Upper lobe of left lung (tissue), 6 donors: ENCODE data around the gene MOB2. TPM values are rescaled to one million over a fixed set of nuclear protein-coding genes. Genes with fewer than 3 reads are reported as not detected.

Experiments
- ATAC-seq, 2 donors: fragments of 200-7000 bp; cut with Tn5 transposase; one replicate each; pipeline ENCODE4 v1.9.1; 2022; ENCODE audit warnings: mild to moderate bottlenecking in 2 of 2, moderate library complexity in 2 of 2; ENCODE audit not compliant: low FRiP score in 2 of 2
- DNase-seq, 2 donors: peaks; one replicate each; pipeline ENCODE4 v3.0.0-alpha.2; 2019 to 2020
- H3K27ac ChIP-seq, 4 donors: fragments of 200-600 bp; sonication (generic); one replicate each; pipeline ENCODE4 v1.5.1; 2016 to 2019
- H3K27me3 ChIP-seq, 4 donors: fragments of 200-600 bp; sonication (generic); one replicate each; pipeline ENCODE4 v1.5.1; 2017 to 2019
- H3K36me3 ChIP-seq, 4 donors: fragments of 200-600 bp; sonication (generic); one replicate each; pipeline ENCODE4 v1.5.1; 2016 to 2019
- H3K4me1 ChIP-seq, 4 donors: fragments of 200-600 bp; sonication (generic); one replicate each; pipeline ENCODE4 v1.5.1; 2018 to 2019
- H3K4me3 ChIP-seq, 4 donors: fragments of 200-600 bp; sonication (generic); one replicate each; pipeline ENCODE4 v1.5.1; 2017 to 2019; ENCODE audit warnings: mild to moderate bottlenecking in 2 of 4, moderate library complexity in 1 of 4
- H3K9me3 ChIP-seq, 4 donors: fragments of 200-600 bp; sonication (generic); one replicate each; pipeline ENCODE4 v1.5.1; 2018 to 2019
- EP300 ChIP-seq, 4 donors: sonication (generic); formaldehyde crosslinking; IDR thresholded peaks; one replicate each; pipeline ENCODE4 v1.5.1; 2017; ENCODE audit warnings: antibody characterized with exemption in 4 of 4, control low read depth in 2 of 4
- POLR2A ChIP-seq, 4 donors: fragments of 450-650 bp; IDR thresholded peaks; one replicate each; pipeline ENCODE4 v1.5.1; 2016 to 2017; ENCODE audit warnings: antibody characterized with exemption in 4 of 4, mild to moderate bottlenecking in 2 of 4
- POLR2AphosphoS5 ChIP-seq, 2 donors: sonication (generic); formaldehyde crosslinking; IDR thresholded peaks; one replicate each; pipeline ENCODE4 v1.5.1; 2017; ENCODE audit warnings: antibody characterized with exemption in 2 of 2
- WGBS, 2 donors: methylation state at CpG; one replicate each; pipeline ENCODE4 v1.1.5; 2017 to 2018; 5-methylcytosine and 5-hydroxymethylcytosine counted together
- total RNA-seq, 6 donors: library from RNA; depleted of rRNA in 4 of 6; stranded (reverse); fragments of >200 nt in 4 of 6; gene quantifications; one replicate each; pipeline versions ENCODE4 v1.1.0 to v1.2.1, GENCODE V29; 2016 to 2021
- TF ChIP-seq, protein P1 (sequence below), 6 experiments: fragments of 450-650 bp in 4 of 6; fragments of 200-600 bp in 2 of 6; sonication (generic) in 2 of 6; IDR thresholded peaks; one replicate each; pipeline ENCODE4 v1.5.1; 2016 to 2019; ENCODE audit warnings: antibody characterized with exemption in 6 of 6
- donor health status: DM: no; HTN: no; CAD: no; lungs with moderate emphysema.
- donor health status: DM: no; HTN: yes; CAD: no; lungs with severe emphysema.

The MOB2 gene
- total RNA-seq, 6 donors from 2014 or later: 34.7 to 72.3 (median 49.5) TPM

DNA sequence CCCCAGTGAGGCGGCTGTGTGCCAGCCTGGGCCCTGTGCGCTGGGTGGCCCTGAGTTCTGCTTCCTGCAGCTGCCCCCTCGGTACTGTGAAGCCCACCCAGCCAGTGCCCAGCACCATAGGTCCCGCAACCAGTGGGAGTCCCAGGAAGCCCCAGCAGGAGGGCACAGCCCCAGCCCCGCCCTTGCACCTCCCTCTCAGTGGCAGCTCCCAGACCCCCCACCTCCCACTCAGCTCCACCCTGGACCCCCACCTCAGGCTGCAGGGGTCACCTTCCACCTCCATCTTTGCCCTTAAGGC lies 30.9 kb downstream of the MOB2 start:
- Histone ChIP-seq H3K27me3 (no peaks in the 10 kb centered on the region), H3K9me3 (no peaks in the 10 kb centered on the region), H3K4me1 (peaks cover 19 to 34% (median 26%) of the 10 kb centered on the region in 4 donors), H3K4me3 (no peak overlapping the region), H3K27ac (no peak overlapping the region), H3K36me3 (no peaks in the 10 kb centered on the region)
- DNase-seq (peak in 1 of 2 donors; percentile 64), ATAC-seq (no peak)
- TF ChIP-seq EP300 (IDR thresholded peaks at IDR 0.05) (no peak), POLR2AphosphoS5 (IDR thresholded peaks at IDR 0.05) (no peak), POLR2A (IDR thresholded peaks at IDR 0.05) (no peak)
- TF ChIP-seq, protein P1, sequence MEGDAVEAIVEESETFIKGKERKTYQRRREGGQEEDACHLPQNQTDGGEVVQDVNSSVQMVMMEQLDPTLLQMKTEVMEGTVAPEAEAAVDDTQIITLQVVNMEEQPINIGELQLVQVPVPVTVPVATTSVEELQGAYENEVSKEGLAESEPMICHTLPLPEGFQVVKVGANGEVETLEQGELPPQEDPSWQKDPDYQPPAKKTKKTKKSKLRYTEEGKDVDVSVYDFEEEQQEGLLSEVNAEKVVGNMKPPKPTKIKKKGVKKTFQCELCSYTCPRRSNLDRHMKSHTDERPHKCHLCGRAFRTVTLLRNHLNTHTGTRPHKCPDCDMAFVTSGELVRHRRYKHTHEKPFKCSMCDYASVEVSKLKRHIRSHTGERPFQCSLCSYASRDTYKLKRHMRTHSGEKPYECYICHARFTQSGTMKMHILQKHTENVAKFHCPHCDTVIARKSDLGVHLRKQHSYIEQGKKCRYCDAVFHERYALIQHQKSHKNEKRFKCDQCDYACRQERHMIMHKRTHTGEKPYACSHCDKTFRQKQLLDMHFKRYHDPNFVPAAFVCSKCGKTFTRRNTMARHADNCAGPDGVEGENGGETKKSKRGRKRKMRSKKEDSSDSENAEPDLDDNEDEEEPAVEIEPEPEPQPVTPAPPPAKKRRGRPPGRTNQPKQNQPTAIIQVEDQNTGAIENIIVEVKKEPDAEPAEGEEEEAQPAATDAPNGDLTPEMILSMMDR (IDR thresholded peaks at IDR 0.05): no peak
- 80% methylated on average over 3 to 5 of the region's 5 CpGs for WGBS, 2 donors

DNA sequence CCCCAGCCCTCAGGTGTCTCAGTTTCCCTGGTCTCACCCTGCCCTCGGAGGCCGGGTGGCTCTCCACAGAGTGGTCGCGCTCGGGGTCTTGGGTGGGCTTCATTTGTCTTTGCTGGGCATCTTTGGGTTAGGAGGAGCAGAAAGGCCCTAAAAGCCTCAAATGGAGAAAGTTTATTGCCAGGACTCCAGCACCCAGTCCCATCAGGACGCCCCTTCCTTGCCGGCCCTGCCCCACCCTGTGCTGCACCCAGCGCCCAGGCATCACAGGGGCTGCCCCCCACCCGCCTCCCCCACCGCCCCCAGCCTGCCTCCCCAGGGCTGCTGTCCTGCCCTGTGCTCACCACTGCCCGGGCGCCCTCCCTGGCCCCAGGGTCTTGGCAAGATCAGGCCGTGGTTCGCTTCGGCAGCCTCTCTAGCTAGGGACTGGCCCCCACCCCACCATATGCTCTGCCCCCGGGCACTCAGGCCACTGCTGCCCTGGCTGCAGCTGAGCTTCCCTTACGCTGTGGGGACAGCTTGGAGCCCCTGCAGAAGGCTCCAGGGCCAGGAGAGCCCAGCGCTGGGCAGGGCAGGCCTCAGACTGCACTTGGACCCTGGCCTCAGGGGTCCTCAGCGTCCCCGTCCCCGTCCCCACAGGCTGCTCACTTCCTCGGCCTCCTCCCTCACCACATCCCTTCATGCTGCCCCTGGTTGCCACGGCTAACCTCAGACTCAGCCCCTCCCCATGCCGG lies 31.4 kb downstream of the MOB2 start:
- TF ChIP-seq, protein P1 (IDR thresholded peaks at IDR 0.05): no peak
- no peaks in the 10 kb centered on the region for H3K9me3 ChIP-seq
- ATAC-seq (no peak), DNase-seq (peak in 1 of 2 donors; percentile 59)
- H3K4me1 ChIP-seq: peaks cover 19 to 30% (median 22%) of the 10 kb centered on the region in 4 donors
- no peak overlapping the region for H3K4me3 ChIP-seq
- no peak overlapping the region for H3K27ac ChIP-seq
- WGBS, 2 donors: 64 to 67% methylated on average over 1 to 18 of the region's 24 CpGs
- H3K36me3 ChIP-seq: no peaks in the 10 kb centered on the region
- H3K27me3 ChIP-seq: no peaks in the 10 kb centered on the region

DNA sequence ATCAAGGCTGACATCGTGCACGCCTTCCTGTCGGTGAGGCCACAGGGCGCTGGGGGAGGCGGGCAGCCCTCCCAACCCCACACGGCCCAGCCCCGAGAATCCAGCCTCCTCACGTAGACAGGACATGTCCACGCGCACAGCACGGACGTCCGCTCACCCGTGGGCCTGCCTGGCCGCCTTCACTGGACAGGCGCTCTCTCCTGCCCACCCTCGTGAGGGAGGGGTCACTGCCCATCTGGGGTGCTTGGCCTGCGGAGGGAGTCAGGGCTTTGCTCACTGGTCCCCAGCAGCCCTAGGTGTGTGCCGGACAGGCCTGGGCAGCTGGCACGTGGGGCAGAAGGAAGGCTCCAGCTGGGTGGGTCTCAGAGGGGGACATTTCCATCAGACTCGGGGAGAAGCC lies 32.0 kb downstream of the MOB2 start:
- ATAC-seq (no peak), DNase-seq (peak in 1 of 2 donors; percentile 78)
- peaks cover 15 to 23% (median 16%) of the 10 kb centered on the region in 4 donors for H3K4me1 ChIP-seq
- H3K36me3 ChIP-seq: no peaks in the 10 kb centered on the region
- TF ChIP-seq EP300 (IDR thresholded peaks at IDR 0.05) (no peak), POLR2AphosphoS5 (IDR thresholded peaks at IDR 0.05) (no peak), POLR2A (IDR thresholded peaks at IDR 0.05) (no peak)
- TF ChIP-seq, protein P1 (IDR thresholded peaks at IDR 0.05): no peak
- no peak overlapping the region for H3K4me3 ChIP-seq
- no peaks in the 10 kb centered on the region for H3K27me3 ChIP-seq
- no peaks in the 10 kb centered on the region for H3K9me3 ChIP-seq
- WGBS, 2 donors: 83% methylated on average over 21 of the region's 21 CpGs; no CpG with 5 or more reads in 1 of the 2 donors
- no peak overlapping the region for H3K27ac ChIP-seq

DNA sequence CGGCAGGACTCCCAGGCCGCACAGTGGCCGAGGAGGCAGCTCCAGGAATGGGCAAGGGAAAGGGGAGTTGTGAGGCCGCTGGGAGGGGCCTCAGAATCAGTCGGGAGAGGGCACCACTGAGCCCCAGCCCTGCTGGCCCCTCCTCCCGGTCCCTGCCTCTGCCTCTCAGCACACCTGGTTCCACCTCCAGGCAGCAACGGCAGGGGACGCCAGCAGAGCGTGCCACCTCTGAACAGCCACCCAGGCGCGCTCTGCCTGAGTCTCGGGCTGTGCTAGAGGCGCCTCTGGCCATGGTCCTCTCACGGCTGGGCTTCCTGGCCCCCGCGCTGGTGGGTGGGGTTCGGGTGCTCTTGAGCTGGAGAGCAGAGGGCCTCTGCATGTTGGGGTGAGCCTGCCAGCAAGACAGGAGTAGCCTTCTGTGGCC lies 33.0 kb downstream of the MOB2 start:
- peaks cover 5 to 14% (median 7%) of the 10 kb centered on the region in 4 donors for H3K4me1 ChIP-seq
- 32 to 33% methylated on average over 7 to 11 of the region's 17 CpGs for WGBS, 2 donors
- no peak overlapping the region for H3K27ac ChIP-seq
- ATAC-seq: no peak
- H3K36me3 ChIP-seq: no peaks in the 10 kb centered on the region
- H3K9me3 ChIP-seq: no peaks in the 10 kb centered on the region
- peak; percentile 69 to 75 for DNase-seq
- H3K4me3 ChIP-seq: no peak overlapping the region
- TF ChIP-seq EP300 (IDR thresholded peaks at IDR 0.05) (no peak), POLR2A (IDR thresholded peaks at IDR 0.05) (no peak)
- TF ChIP-seq, protein P1 (IDR thresholded peaks at IDR 0.05): peak; percentile 28 to 67 (median 45)
- peaks cover 0 to 2% (median under 1%) of the 10 kb centered on the region in 4 donors for H3K27me3 ChIP-seq

DNA sequence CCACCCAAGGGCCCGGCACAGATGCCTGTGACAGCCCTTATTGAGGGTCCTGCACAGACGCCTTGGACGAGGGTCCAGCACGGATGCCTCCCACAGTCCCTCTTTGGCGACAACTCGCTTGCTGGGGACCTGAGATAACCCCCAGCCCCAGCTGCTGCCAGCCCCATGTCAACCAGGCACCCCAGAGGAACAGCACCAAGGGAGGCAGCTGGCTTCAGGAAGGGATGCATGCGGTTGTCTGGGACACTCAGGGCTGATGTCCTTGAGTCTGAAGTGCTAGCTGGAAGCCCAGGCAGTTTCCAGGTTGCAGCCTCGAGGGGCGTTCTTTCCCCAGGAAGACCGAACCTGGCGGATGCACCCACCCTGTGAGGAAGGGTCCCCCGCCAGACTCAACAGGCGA lies 33.8 kb downstream of the MOB2 start:
- Histone ChIP-seq H3K27me3 (peaks cover 0 to 8% (median 1%) of the 10 kb centered on the region in 4 donors), H3K9me3 (no peaks in the 10 kb centered on the region), H3K4me3 (no peak overlapping the region), H3K36me3 (no peaks in the 10 kb centered on the region), H3K4me1 (peaks cover 0 to 5% (median 1%) of the 10 kb centered on the region in 4 donors), H3K27ac (no peak overlapping the region)
- WGBS, 2 donors: 68 to 73% methylated on average over 5 to 13 of the region's 13 CpGs
- no peak for DNase-seq
- no peak for ATAC-seq
- TF ChIP-seq POLR2AphosphoS5 (IDR thresholded peaks at IDR 0.05): no peak
- TF ChIP-seq, protein P1 (IDR thresholded peaks at IDR 0.05): no peak
- TF ChIP-seq EP300 (IDR thresholded peaks at IDR 0.05): no peak
- TF ChIP-seq POLR2A (IDR thresholded peaks at IDR 0.05): no peak
